ENCODE results near the gene EPHA6.

GRCh38 chr3:97795951-97796350, 981.6 kb downstream of the EPHA6 start:
- TF ChIP-seq CTCF (conservative IDR thresholded peaks at IDR 0.05 in 1 of 2, IDR thresholded peaks at IDR 0.05 in 1 of 2; ENCODE audit: low read depth in 1 of 2, low read length in 2 of 2) (no peak), EZH2 (IDR thresholded peaks at IDR 0.05; ENCODE audit: low read length, missing control alignments) (no peak)
